Ectodermal cell (in vitro differentiated cells): ENCODE measurements around the gene PCDH15.

Experiments used
- H3K27ac ChIP-seq: 2 replicates; pipeline ENCODE4 v1.7.0; 2013; ENCODE audit warnings: mild to moderate bottlenecking, low read depth, low read length; ENCODE audit not compliant: insufficient read depth, poor library complexity, severe bottlenecking
- H3K27me3 ChIP-seq: 2 replicates; pipeline ENCODE4 v1.7.0; 2013; ENCODE audit warnings: mild to moderate bottlenecking, low read length; ENCODE audit not compliant: insufficient read depth, control insufficient read depth, poor library complexity, severe bottlenecking
- H3K36me3 ChIP-seq: one replicate; pipeline ENCODE4 v1.7.0; 2013; ENCODE audit warnings: low read length; ENCODE audit not compliant: control insufficient read depth, insufficient read depth
- H3K4me1 ChIP-seq: one replicate; pipeline ENCODE4 v1.7.0; 2013; ENCODE audit warnings: low read length; ENCODE audit not compliant: control insufficient read depth, insufficient read depth
- H3K4me3 ChIP-seq: 2 replicates; pipeline ENCODE4 v1.7.0; 2013; ENCODE audit warnings: low read depth, low read length, control low read depth; ENCODE audit not compliant: insufficient read depth
- H3K9me3 ChIP-seq: 2 replicates; pipeline ENCODE4 v1.7.0; 2013; ENCODE audit warnings: mild to moderate bottlenecking, low read length, moderate library complexity; ENCODE audit not compliant: control insufficient read depth
- WGBS, 2 experiments: methylation state at CpG; one replicate each; pipeline ENCODE4 v1.1.7; 2013; ENCODE audit warnings: missing lambda C conversion rate in 2 of 2; 5-methylcytosine and 5-hydroxymethylcytosine counted together

PCDH15 gene

GRCh38 chr10:54797636-54798321 lies 3.3 kb downstream of the PCDH15 start:
- H3K27me3 ChIP-seq, result no peaks in the 10 kb centered on the region
- no peaks in the 10 kb centered on the region for H3K36me3 ChIP-seq
- H3K4me3 ChIP-seq, result no peak overlapping the region
- WGBS, 2 experiments, result 79 to 83% methylated on average over 8 to 9 of the region's 9 CpGs
- no peaks in the 10 kb centered on the region for H3K9me3 ChIP-seq
- peaks cover 5% of the 10 kb centered on the region for H3K4me1 ChIP-seq
- no peak overlapping the region for H3K27ac ChIP-seq

GRCh38 chr10:54796881-54797280 lies 4.2 kb downstream of the PCDH15 start:
- no peaks in the 10 kb centered on the region for H3K36me3 ChIP-seq
- peaks cover 5% of the 10 kb centered on the region for H3K4me1 ChIP-seq
- no peaks in the 10 kb centered on the region for H3K27me3 ChIP-seq
- H3K27ac ChIP-seq, result no peak overlapping the region
- H3K9me3 ChIP-seq, result no peaks in the 10 kb centered on the region
- no peak overlapping the region for H3K4me3 ChIP-seq
- 53 to 72% methylated on average over 3 of the region's 3 CpGs for WGBS, 2 experiments

- H3K27ac ChIP-seq, result no peak overlapping the region
- 93 to 98% methylated on average over 3 to 4 of the region's 4 CpGs for WGBS, 2 experiments
- no peaks in the 10 kb centered on the region for H3K4me1 ChIP-seq
- H3K27me3 ChIP-seq, result no peaks in the 10 kb centered on the region
- no peaks in the 10 kb centered on the region for H3K36me3 ChIP-seq
- H3K9me3 ChIP-seq, result no peaks in the 10 kb centered on the region
- no peak overlapping the region for H3K4me3 ChIP-seq
Observed at GRCh38 chr10:54776622-54777021, 24.4 kb downstream of the PCDH15 start.

- Histone ChIP-seq H3K9me3 (no peaks in the 10 kb centered on the region), H3K27ac (no peak overlapping the region), H3K4me1 (no peaks in the 10 kb centered on the region), H3K36me3 (no peaks in the 10 kb centered on the region), H3K27me3 (no peaks in the 10 kb centered on the region), H3K4me3 (no peak overlapping the region)
- WGBS, 2 experiments, result 91 to 96% methylated on average over 6 of the region's 6 CpGs
Observed at GRCh38 chr10:54772468-54773122, 28.4 kb downstream of the PCDH15 start.

GRCh38 chr10:54769051-54769450 lies 32.0 kb downstream of the PCDH15 start:
- Histone ChIP-seq H3K4me3 (no peak overlapping the region), H3K27ac (no peak overlapping the region), H3K4me1 (no peaks in the 10 kb centered on the region), H3K9me3 (no peaks in the 10 kb centered on the region), H3K27me3 (no peaks in the 10 kb centered on the region), H3K36me3 (no peaks in the 10 kb centered on the region)
- 9 to 43% methylated on average over 1 of the region's 2 CpGs for WGBS, 2 experiments

GRCh38 chr10:54758791-54759190 lies 42.2 kb downstream of the PCDH15 start:
- H3K9me3 ChIP-seq, result no peaks in the 10 kb centered on the region
- no peaks in the 10 kb centered on the region for H3K27me3 ChIP-seq
- H3K4me1 ChIP-seq, result no peaks in the 10 kb centered on the region
- no peak overlapping the region for H3K27ac ChIP-seq
- WGBS, 2 experiments, result 87 to 90% methylated on average over 2 of the region's 2 CpGs
- H3K4me3 ChIP-seq, result no peak overlapping the region
- H3K36me3 ChIP-seq, result no peaks in the 10 kb centered on the region

GRCh38 chr10:54749623-54750022 lies 51.4 kb downstream of the PCDH15 start:
- WGBS, 2 experiments, result 96 to 100% methylated on average over 1 of the region's 1 CpG
- Histone ChIP-seq H3K27ac (no peak overlapping the region), H3K27me3 (no peaks in the 10 kb centered on the region), H3K4me1 (no peaks in the 10 kb centered on the region), H3K9me3 (no peaks in the 10 kb centered on the region), H3K36me3 (no peaks in the 10 kb centered on the region), H3K4me3 (no peak overlapping the region)

GRCh38 chr10:54745436-54745835 lies 55.6 kb downstream of the PCDH15 start:
- 94 to 100% methylated on average over 1 of the region's 2 CpGs for WGBS, 2 experiments
- no peaks in the 10 kb centered on the region for H3K27me3 ChIP-seq
- H3K4me3 ChIP-seq, result no peak overlapping the region
- H3K4me1 ChIP-seq, result no peaks in the 10 kb centered on the region
- H3K9me3 ChIP-seq, result no peaks in the 10 kb centered on the region
- no peak overlapping the region for H3K27ac ChIP-seq
- no peaks in the 10 kb centered on the region for H3K36me3 ChIP-seq

GRCh38 chr10:54742416-54742815 lies 58.6 kb downstream of the PCDH15 start:
- Histone ChIP-seq H3K36me3 (no peaks in the 10 kb centered on the region), H3K4me1 (no peaks in the 10 kb centered on the region), H3K9me3 (no peaks in the 10 kb centered on the region), H3K27ac (no peak overlapping the region), H3K4me3 (no peak overlapping the region), H3K27me3 (no peaks in the 10 kb centered on the region)
- WGBS, 2 experiments, result 94 to 96% methylated on average over 4 of the region's 4 CpGs

- Histone ChIP-seq H3K36me3 (no peaks in the 10 kb centered on the region), H3K4me3 (no peak overlapping the region), H3K27me3 (no peaks in the 10 kb centered on the region), H3K4me1 (no peaks in the 10 kb centered on the region), H3K9me3 (no peaks in the 10 kb centered on the region), H3K27ac (no peak overlapping the region)
- WGBS, 2 experiments, result 84 to 85% methylated on average over 1 of the region's 1 CpG
Observed at GRCh38 chr10:54728511-54728910, 72.5 kb downstream of the PCDH15 start.
